Activated naive CD8-positive, alpha-beta T cell (primary cell): ENCODE measurements around the gene DIPK1C.

Experiments
- H3K27ac Mint-ChIP-seq: one replicate; pipeline ENCODE4 v1.8.0; 2021; ENCODE audit warnings: mixed read lengths
- H3K27me3 Mint-ChIP-seq: one replicate; pipeline ENCODE4 v1.8.0; 2021; ENCODE audit warnings: mixed read lengths
- H3K36me3 Mint-ChIP-seq: one replicate; pipeline ENCODE4 v1.8.0; 2021; ENCODE audit warnings: mixed read lengths
- H3K4me1 Mint-ChIP-seq: one replicate; pipeline ENCODE4 v1.8.0; 2021; ENCODE audit warnings: low read depth, mixed read lengths
- H3K4me3 Mint-ChIP-seq: one replicate; pipeline ENCODE4 v1.8.0; 2021; ENCODE audit warnings: mild to moderate bottlenecking, mixed read lengths
- H3K9me3 Mint-ChIP-seq: one replicate; pipeline ENCODE4 v1.8.0; 2021; ENCODE audit warnings: low read depth, mixed read lengths

Gene DIPK1C

GRCh38 chr18:74472312-74472711, 15.2 kb upstream of the DIPK1C start:
- Mint-ChIP-seq H3K36me3 (peaks cover 5% of the 10 kb centered on the region), H3K9me3 (peaks cover 11% of the 10 kb centered on the region), H3K27ac (no peak overlapping the region), H3K4me3 (no peak overlapping the region), H3K27me3 (peaks cover 3% of the 10 kb centered on the region), H3K4me1 (no peaks in the 10 kb centered on the region)

- H3K36me3 Mint-ChIP-seq: peaks cover 5% of the 10 kb centered on the region
- peaks cover 3% of the 10 kb centered on the region for H3K27me3 Mint-ChIP-seq
- no peak overlapping the region for H3K27ac Mint-ChIP-seq
- H3K4me1 Mint-ChIP-seq: no peaks in the 10 kb centered on the region
- H3K4me3 Mint-ChIP-seq: no peak overlapping the region
- peaks cover 11% of the 10 kb centered on the region for H3K9me3 Mint-ChIP-seq
These were observed 11.5 kb upstream of the DIPK1C start for GRCh38 chr18:74468547-74469061.

- peaks cover 5% of the 10 kb centered on the region for H3K36me3 Mint-ChIP-seq
- no peaks in the 10 kb centered on the region for H3K4me1 Mint-ChIP-seq
- peaks cover 11% of the 10 kb centered on the region for H3K9me3 Mint-ChIP-seq
- peaks cover 3% of the 10 kb centered on the region for H3K27me3 Mint-ChIP-seq
- no peak overlapping the region for H3K27ac Mint-ChIP-seq
- H3K4me3 Mint-ChIP-seq: no peak overlapping the region
These were observed 8.7 kb upstream of the DIPK1C start for GRCh38 chr18:74465775-74466174.

GRCh38 chr18:74463983-74464382, 6.9 kb upstream of the DIPK1C start:
- Mint-ChIP-seq H3K4me3 (no peak overlapping the region), H3K36me3 (no peaks in the 10 kb centered on the region), H3K27me3 (peaks cover 2% of the 10 kb centered on the region), H3K9me3 (no peaks in the 10 kb centered on the region), H3K4me1 (peaks cover 5% of the 10 kb centered on the region), H3K27ac (no peak overlapping the region)

DNA sequence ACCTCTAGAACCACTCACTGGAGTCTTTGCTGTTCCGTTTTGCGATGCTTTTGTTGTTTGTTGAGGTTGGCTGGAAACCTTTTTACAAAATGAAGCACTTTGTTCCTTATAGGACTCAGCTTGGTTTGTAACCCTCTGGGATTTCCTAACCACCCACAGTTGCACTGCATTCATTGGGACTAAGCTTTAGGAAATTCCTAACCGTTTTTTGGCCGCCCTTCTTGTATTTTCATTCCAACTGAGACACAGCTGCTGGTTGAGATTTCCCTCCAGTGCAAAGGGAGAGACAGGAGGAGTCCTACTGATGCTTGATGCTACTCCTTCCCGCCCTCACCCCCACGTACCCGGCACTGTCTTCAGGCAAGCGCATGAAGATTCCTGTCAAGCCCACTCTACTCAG, 6.1 kb upstream of the DIPK1C start:
- H3K27me3 Mint-ChIP-seq: peaks cover 3% of the 10 kb centered on the region
- no peaks in the 10 kb centered on the region for H3K36me3 Mint-ChIP-seq
- H3K9me3 Mint-ChIP-seq: no peaks in the 10 kb centered on the region
- H3K4me1 Mint-ChIP-seq: peaks cover 12% of the 10 kb centered on the region
- no peak overlapping the region for H3K27ac Mint-ChIP-seq
- H3K4me3 Mint-ChIP-seq: no peak overlapping the region

GRCh38 chr18:74460825-74461224, 3.7 kb upstream of the DIPK1C start:
- Mint-ChIP-seq H3K4me3 (no peak overlapping the region), H3K27ac (no peak overlapping the region), H3K27me3 (peaks cover 8% of the 10 kb centered on the region), H3K9me3 (no peaks in the 10 kb centered on the region), H3K4me1 (peaks cover 20% of the 10 kb centered on the region), H3K36me3 (no peaks in the 10 kb centered on the region)

DNA sequence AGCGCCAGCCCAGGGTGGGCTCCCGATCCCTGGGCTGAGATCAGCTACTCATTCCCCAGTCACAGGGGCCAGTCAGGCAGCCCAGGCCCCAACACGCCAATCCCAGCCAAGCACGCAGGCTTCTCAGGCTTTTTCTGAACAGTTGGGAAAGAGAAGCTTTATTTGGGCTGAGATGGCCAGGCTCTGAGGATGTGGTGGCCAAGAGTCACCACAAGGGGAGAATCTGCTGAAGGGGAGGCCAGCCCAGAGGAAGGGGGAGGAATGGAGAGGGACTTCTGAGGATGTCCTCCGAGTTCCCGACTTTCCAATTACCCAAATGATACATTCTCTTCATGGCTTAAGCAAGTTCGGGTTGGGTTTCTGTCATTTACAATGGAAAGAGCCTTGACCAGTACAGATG, 2.8 kb upstream of the DIPK1C start:
- peaks cover 21% of the 10 kb centered on the region for H3K4me1 Mint-ChIP-seq
- no peak overlapping the region for H3K27ac Mint-ChIP-seq
- H3K4me3 Mint-ChIP-seq: no peak overlapping the region
- H3K36me3 Mint-ChIP-seq: no peaks in the 10 kb centered on the region
- H3K27me3 Mint-ChIP-seq: peaks cover 9% of the 10 kb centered on the region
- no peaks in the 10 kb centered on the region for H3K9me3 Mint-ChIP-seq

DNA sequence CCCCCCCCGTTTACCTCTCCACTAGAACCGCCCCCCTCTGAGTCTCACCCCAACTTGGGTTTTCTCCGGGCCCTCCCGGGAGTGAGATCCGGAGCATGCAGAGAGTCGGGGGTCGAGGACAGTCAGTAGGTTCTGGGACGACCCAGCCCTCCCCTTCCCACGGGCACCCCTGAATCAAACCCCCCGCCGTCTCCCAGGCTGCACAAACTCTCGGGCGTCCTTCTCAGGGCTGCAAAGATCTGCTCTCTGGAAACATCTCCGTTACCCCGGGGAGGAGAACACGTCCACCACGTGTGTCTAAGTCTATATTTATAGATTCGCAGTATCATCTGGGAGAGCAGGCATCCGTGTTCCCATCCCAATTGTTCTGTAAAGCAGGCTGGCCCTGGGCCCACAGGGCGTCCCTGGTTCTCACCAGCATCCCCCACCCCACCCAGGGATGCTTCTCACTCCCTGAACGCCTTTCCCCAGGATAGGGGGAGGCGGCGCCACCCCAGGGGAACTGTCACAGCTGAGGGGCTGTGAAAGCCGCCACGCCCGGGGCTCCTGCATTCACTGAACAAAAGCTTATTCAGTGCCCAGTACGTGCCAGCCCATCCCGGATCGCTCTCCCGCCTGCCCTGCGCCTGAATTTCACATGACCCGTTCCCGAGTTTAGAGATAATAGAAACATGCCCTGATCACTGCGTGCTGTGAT, 765 bp upstream of the DIPK1C start:
- Mint-ChIP-seq H3K27ac (no peak overlapping the region), H3K4me3 (peak overlapping the region; percentile 87), H3K27me3 (peaks cover 17% of the 10 kb centered on the region), H3K4me1 (peaks cover 21% of the 10 kb centered on the region), H3K36me3 (no peaks in the 10 kb centered on the region), H3K9me3 (no peaks in the 10 kb centered on the region)

GRCh38 chr18:74456349-74457042, 612 bp downstream of the DIPK1C start:
- H3K36me3 Mint-ChIP-seq: no peaks in the 10 kb centered on the region
- H3K9me3 Mint-ChIP-seq: no peaks in the 10 kb centered on the region
- peaks cover 17% of the 10 kb centered on the region for H3K27me3 Mint-ChIP-seq
- H3K4me3 Mint-ChIP-seq: peak overlapping the region; percentile 46
- no peak overlapping the region for H3K27ac Mint-ChIP-seq
- H3K4me1 Mint-ChIP-seq: peaks cover 21% of the 10 kb centered on the region

GRCh38 chr18:74456017-74456348, 1.1 kb downstream of the DIPK1C start:
- H3K27ac Mint-ChIP-seq: no peak overlapping the region
- peaks cover 17% of the 10 kb centered on the region for H3K27me3 Mint-ChIP-seq
- no peaks in the 10 kb centered on the region for H3K9me3 Mint-ChIP-seq
- H3K4me3 Mint-ChIP-seq: peak overlapping the region; percentile 46
- H3K36me3 Mint-ChIP-seq: no peaks in the 10 kb centered on the region
- H3K4me1 Mint-ChIP-seq: peaks cover 21% of the 10 kb centered on the region

DNA sequence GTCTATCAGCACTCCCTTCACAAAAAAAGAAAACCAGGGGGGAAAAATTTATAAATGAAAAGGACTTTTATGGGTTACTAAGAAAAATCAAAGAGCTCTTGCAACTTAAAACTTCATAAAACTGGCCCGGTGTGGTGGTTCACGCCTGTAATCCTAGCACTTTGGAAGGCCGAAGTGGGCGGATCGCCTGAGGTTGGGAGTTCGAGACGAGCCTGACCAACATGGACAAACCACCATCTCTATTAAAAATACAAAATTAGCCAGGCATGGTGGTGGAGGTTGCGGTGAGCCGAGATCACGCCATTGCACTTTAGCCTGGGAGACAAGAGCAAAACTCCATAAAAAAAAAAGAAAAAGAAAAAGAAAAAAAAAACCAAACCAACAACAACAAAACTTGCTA, 1.7 kb downstream of the DIPK1C start:
- Mint-ChIP-seq H3K4me1 (peaks cover 21% of the 10 kb centered on the region), H3K27ac (no peak overlapping the region), H3K4me3 (no peak overlapping the region), H3K27me3 (peaks cover 17% of the 10 kb centered on the region), H3K36me3 (no peaks in the 10 kb centered on the region), H3K9me3 (no peaks in the 10 kb centered on the region)

DNA sequence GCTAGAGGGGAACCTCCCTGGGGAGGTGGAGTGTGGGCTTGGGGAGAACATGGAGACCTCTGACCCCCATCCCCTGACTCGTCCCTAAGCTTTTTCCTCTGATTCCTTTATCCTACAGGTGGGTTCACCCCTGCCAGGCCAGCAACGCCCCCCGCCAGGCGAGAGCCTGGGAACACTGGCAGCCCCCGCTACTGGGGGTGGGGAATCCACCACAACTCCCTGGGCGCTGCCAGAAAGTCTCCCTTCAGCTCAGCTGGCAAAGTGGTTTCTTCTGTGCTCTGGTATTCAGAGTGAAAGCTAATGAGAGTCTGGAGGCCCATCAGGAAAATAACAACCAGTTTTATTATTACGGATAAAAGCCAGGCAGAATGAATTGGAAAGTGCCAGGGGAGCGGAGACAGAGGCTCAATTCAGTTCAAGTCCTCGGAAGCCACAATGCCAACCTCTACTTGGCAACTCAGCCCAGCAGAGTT, 2.8 kb downstream of the DIPK1C start:
- Mint-ChIP-seq H3K4me3 (no peak overlapping the region), H3K4me1 (peaks cover 19% of the 10 kb centered on the region), H3K36me3 (no peaks in the 10 kb centered on the region), H3K9me3 (no peaks in the 10 kb centered on the region), H3K27ac (no peak overlapping the region), H3K27me3 (peaks cover 16% of the 10 kb centered on the region)

- no peak overlapping the region for H3K4me3 Mint-ChIP-seq
- H3K27me3 Mint-ChIP-seq: peaks cover 16% of the 10 kb centered on the region
- no peaks in the 10 kb centered on the region for H3K36me3 Mint-ChIP-seq
These were observed 3.4 kb downstream of the DIPK1C start for GRCh38 chr18:74453642-74454198.

DNA sequence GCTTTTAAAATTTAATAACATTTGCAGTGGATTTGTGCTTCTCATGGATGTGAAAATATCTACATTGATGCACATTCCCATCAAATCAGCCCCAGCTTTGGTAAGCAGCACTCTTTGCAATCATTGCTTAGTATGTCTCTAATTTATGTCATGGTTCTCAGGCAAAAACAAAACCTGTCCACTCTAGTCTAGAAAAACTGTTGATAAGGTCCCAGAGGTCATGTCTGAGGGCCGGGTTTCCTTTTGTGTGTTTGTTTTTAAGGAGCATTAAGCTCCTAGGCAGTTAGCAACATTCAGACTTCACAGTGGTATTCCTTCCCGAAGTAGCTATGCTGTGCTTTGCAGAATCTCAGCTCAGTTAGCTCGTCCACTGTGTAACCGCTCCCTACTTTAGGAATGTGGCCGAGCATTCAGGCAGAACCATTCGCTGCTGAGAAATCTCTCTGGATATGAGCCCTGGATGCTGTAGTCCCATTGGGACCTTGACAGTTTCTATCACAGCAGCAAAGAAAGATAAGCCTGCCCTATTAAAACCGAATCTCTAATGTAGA, 4.0 kb downstream of the DIPK1C start:
- Mint-ChIP-seq H3K4me1 (peaks cover 8% of the 10 kb centered on the region), H3K27me3 (peaks cover 14% of the 10 kb centered on the region), H3K27ac (no peak overlapping the region), H3K36me3 (no peaks in the 10 kb centered on the region), H3K4me3 (no peak overlapping the region), H3K9me3 (no peaks in the 10 kb centered on the region)

More at GRCh38 chr18:74453642-74454198, 3.4 kb downstream of the DIPK1C start:
- H3K9me3 Mint-ChIP-seq: no peaks in the 10 kb centered on the region
- H3K4me1 Mint-ChIP-seq: peaks cover 13% of the 10 kb centered on the region
- no peak overlapping the region for H3K27ac Mint-ChIP-seq

DNA sequence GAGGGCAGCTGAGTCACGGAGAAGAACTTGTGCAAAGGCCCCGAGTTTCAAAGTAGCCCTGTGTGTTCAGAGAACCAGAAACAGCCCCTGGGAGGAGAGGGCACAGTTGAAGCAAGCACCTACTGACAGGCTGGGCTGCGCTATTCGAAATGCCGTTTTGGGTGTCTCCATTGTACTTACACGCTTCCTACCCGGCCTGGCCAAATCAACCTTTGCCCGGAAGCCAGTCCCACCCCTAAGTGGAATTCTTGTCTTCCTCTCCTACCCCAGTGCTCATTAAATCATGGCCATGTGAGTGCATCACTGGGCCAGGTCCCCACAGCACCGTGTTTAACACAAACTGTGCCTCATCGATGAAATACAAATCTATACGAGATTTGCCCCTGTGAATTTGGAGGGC, 6.0 kb downstream of the DIPK1C start:
- H3K27me3 Mint-ChIP-seq: peaks cover 12% of the 10 kb centered on the region
- H3K9me3 Mint-ChIP-seq: no peaks in the 10 kb centered on the region
- no peak overlapping the region for H3K27ac Mint-ChIP-seq
- H3K4me3 Mint-ChIP-seq: no peak overlapping the region
- H3K4me1 Mint-ChIP-seq: peaks cover 4% of the 10 kb centered on the region
- no peaks in the 10 kb centered on the region for H3K36me3 Mint-ChIP-seq
